ENCODE measurements around the gene ABLIM2. TPM values are rescaled to one million over a fixed set of nuclear protein-coding genes. Genes with fewer than 3 reads are reported as not detected.

The ABLIM2 gene
- total and polyA plus RNA-seq, 2 of the 13 experiments (the other 11 are each of a cell fraction or from before 2014, with no cell fraction given): 0.20 to 0.37 TPM

DNA sequence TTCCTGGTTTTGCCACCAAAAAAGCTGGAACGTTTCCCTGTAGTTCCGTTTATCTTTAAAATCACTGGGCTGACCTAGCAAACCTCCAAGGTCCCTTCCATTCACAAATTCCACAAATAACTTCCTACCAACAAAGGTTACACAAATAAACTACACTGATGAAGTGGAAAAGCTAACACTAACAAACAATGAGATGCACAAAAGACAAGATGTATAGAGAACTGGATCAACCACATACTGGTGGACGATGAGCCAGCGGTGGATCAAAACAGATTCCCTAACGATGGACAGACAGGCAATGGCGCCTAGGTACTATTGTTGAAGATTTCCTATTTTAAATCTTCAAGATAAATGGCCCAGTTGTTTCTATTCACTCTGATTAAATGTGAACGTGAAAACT, 234.4 kb downstream of the ABLIM2 start (continued):
- TF ChIP-seq, protein P1, sequence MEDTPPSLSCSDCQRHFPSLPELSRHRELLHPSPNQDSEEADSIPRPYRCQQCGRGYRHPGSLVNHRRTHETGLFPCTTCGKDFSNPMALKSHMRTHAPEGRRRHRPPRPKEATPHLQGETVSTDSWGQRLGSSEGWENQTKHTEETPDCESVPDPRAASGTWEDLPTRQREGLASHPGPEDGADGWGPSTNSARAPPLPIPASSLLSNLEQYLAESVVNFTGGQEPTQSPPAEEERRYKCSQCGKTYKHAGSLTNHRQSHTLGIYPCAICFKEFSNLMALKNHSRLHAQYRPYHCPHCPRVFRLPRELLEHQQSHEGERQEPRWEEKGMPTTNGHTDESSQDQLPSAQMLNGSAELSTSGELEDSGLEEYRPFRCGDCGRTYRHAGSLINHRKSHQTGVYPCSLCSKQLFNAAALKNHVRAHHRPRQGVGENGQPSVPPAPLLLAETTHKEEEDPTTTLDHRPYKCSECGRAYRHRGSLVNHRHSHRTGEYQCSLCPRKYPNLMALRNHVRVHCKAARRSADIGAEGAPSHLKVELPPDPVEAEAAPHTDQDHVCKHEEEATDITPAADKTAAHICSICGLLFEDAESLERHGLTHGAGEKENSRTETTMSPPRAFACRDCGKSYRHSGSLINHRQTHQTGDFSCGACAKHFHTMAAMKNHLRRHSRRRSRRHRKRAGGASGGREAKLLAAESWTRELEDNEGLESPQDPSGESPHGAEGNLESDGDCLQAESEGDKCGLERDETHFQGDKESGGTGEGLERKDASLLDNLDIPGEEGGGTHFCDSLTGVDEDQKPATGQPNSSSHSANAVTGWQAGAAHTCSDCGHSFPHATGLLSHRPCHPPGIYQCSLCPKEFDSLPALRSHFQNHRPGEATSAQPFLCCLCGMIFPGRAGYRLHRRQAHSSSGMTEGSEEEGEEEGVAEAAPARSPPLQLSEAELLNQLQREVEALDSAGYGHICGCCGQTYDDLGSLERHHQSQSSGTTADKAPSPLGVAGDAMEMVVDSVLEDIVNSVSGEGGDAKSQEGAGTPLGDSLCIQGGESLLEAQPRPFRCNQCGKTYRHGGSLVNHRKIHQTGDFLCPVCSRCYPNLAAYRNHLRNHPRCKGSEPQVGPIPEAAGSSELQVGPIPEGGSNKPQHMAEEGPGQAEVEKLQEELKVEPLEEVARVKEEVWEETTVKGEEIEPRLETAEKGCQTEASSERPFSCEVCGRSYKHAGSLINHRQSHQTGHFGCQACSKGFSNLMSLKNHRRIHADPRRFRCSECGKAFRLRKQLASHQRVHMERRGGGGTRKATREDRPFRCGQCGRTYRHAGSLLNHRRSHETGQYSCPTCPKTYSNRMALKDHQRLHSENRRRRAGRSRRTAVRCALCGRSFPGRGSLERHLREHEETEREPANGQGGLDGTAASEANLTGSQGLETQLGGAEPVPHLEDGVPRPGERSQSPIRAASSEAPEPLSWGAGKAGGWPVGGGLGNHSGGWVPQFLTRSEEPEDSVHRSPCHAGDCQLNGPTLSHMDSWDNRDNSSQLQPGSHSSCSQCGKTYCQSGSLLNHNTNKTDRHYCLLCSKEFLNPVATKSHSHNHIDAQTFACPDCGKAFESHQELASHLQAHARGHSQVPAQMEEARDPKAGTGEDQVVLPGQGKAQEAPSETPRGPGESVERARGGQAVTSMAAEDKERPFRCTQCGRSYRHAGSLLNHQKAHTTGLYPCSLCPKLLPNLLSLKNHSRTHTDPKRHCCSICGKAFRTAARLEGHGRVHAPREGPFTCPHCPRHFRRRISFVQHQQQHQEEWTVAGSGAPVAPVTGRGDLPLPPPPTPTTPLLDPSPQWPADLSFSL (CRISPR knock-in tag; IDR thresholded peaks at IDR 0.05): peak; percentile 22; the same call in 1 of the 2 replicates
- TF ChIP-seq HMG20B (CRISPR knock-in tag; conservative IDR thresholded peaks at IDR 0.05): 0 out of 2 replicates have a peak, but pooled peaks have one; percentile 46
- peak; percentile 27; the same call in 1 of the 2 replicates for TF ChIP-seq GATAD2A (CRISPR knock-in tag; IDR thresholded peaks at IDR 0.05)
- TF ChIP-seq, protein P2, sequence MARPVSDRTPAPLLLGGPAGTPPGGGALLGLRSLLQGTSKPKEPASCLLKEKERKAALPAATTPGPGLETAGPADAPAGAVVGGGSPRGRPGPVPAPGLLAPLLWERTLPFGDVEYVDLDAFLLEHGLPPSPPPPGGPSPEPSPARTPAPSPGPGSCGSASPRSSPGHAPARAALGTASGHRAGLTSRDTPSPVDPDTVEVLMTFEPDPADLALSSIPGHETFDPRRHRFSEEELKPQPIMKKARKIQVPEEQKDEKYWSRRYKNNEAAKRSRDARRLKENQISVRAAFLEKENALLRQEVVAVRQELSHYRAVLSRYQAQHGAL (CRISPR knock-in tag; IDR thresholded peaks at IDR 0.05; ENCODE audit: not compliant biosample characterization): no peak

GRCh38 chr4:7922466-7922865, 236.1 kb downstream of the ABLIM2 start:
- Histone ChIP-seq H3K9ac (ENCODE audit: insufficient read depth, low read depth, low read length) (no peak overlapping the region), H3K27me3 (ENCODE audit: control insufficient read depth in 1 of 2, insufficient read depth in 2 of 2, low read length in 2 of 2) (no peaks in the 10 kb centered on the region), H2AFZ (ENCODE audit: low read length) (no peak overlapping the region), H3K9me3 (ENCODE audit: low read length) (peaks cover 9% of the 10 kb centered on the region), H3K4me2 (ENCODE audit: low read depth, low read length) (no peak overlapping the region), H3K79me2 (ENCODE audit: insufficient read depth, low read length) (peaks cover 5% of the 10 kb centered on the region), H4K20me1 (ENCODE audit: insufficient read depth, low read length) (no peaks in the 10 kb centered on the region), H3K36me3 (replicated peaks in 1 of 2; ENCODE audit: control insufficient read depth in 1 of 2, insufficient read depth in 2 of 2, low read length in 2 of 2) (no peaks in the 10 kb centered on the region), H3K27ac (ENCODE audit: extremely low read length, insufficient read depth, low read length) (no peak overlapping the region), H3K4me3 (replicated peaks in 1 of 3; ENCODE audit: insufficient read depth in 1 of 3, low read depth in 2 of 3, low read length in 3 of 3) (no peak overlapping the region), H3K4me1 (ENCODE audit: insufficient read depth, low read length) (peaks cover 26% of the 10 kb centered on the region)
- TF ChIP-seq NR2F6 (IDR thresholded peaks at IDR 0.05) (no peak), NR2F6 (CRISPR knock-in tag; IDR thresholded peaks at IDR 0.05) (no peak), SNAPC4 (CRISPR knock-in tag; IDR thresholded peaks at IDR 0.05) (no peak)
- intact Hi-C loops (cut with micrococcal nuclease; ENCODE audit: unreplicated experiment): no loop called here
- POLR2A ChIA-PET: no interaction called here
- FAIRE-seq: no peak
- DNase-seq (ENCODE audit: low spot score): no peak
- WGBS (ENCODE audit: low lambda C conversion rate): 89% methylated on average over 7 of the region's 7 CpGs
- in situ Hi-C loops (cut with HindIII; ENCODE audit: extremely low pct_ligation_motif_present, low pct_unique_long_range_greater_than_20kb): no loop called here
- CTCF ChIA-PET (ENCODE audit: low intra/inter-chr PET ratio, low total read pairs): no interaction called here
- no peak for ATAC-seq
- no TSS peak for BruUV-seq (replicated peaks)

Measured in HepG2 (cell line).